Astrocyte of the cerebellum (primary cell): Measurements from ENCODE around the gene UBE3D.
A peak's percentile ranks its signal among the peaks of the same experiment; 100 is the strongest.

ENCODE experiments used
- DNase-seq: peaks from one replicate; pipeline ENCODE4 v3.0.0-alpha.2; 2011; ENCODE audit warnings: low read depth
- H3K4me3 ChIP-seq: 2 replicates; pipeline ENCODE4 v1.5.1; 2011; ENCODE audit warnings: mild to moderate bottlenecking, low read depth, low read length, moderate library complexity
- in situ Hi-C: cut with HindIII; loops from 2 replicates; pipeline ENCODE4 v1.10.0; 2017; ENCODE audit warnings: low sequenced_read_pairs
- TF ChIP-seq, protein P1 (sequence below): IDR thresholded peaks from 2 replicates; pipeline ENCODE4 v1.5.1; 2012; ENCODE audit warnings: low read length, low read depth, moderate library complexity, mild to moderate bottlenecking; ENCODE audit errors: missing control alignments

UBE3D gene

DNA sequence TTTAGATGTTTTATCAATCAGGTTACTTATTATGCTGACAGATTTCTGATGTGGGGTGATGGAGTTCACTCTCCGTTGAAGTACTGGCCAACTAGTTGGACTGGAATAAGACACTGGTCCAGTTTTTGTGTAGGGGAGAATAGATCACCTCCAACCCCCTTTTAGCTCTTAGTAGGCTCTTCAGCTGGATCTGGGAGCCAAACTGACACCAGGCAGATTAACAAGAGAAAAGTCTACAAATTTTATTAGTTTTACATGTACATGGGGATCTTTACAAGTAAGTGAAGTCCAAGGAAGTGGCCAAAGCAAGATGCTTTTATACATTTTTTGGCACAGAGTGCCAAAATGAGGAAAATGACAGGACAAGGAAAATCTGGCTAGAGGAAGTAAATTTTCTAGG lies 107.1 kb downstream of the UBE3D start:
- TF ChIP-seq, protein P1, sequence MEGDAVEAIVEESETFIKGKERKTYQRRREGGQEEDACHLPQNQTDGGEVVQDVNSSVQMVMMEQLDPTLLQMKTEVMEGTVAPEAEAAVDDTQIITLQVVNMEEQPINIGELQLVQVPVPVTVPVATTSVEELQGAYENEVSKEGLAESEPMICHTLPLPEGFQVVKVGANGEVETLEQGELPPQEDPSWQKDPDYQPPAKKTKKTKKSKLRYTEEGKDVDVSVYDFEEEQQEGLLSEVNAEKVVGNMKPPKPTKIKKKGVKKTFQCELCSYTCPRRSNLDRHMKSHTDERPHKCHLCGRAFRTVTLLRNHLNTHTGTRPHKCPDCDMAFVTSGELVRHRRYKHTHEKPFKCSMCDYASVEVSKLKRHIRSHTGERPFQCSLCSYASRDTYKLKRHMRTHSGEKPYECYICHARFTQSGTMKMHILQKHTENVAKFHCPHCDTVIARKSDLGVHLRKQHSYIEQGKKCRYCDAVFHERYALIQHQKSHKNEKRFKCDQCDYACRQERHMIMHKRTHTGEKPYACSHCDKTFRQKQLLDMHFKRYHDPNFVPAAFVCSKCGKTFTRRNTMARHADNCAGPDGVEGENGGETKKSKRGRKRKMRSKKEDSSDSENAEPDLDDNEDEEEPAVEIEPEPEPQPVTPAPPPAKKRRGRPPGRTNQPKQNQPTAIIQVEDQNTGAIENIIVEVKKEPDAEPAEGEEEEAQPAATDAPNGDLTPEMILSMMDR, result no peak
- no peak for DNase-seq
- no peak overlapping the region for H3K4me3 ChIP-seq
- in situ Hi-C loops, result no loop called here

DNA sequence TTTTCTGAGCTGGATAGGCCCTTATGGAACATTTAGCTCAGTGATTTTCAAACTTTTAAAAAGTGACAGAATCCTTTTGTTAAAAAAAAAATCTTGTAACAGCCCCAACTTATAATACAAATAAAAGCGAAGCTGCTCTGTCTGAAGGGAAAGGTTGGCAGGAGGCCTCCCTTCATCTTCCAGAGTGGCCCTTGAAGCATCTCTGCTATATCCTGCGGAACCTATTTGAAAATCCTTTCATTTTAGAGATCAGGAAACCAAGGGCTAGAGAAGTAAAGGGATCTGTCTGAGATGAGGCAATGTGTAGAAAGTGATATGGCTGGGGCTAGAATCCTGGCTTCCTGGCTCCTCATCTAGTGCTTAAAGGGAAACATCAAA lies 107.8 kb downstream of the UBE3D start:
- TF ChIP-seq, protein P1, result no peak
- no peak for DNase-seq
- H3K4me3 ChIP-seq, result no peak overlapping the region
- in situ Hi-C loops, result no loop called here

- in situ Hi-C loops, result no loop called here
- TF ChIP-seq, protein P1, result no peak
- DNase-seq, result no peak
- no peak overlapping the region for H3K4me3 ChIP-seq
Measured at GRCh38 chr6:82957171-82957867, 108.3 kb downstream of the UBE3D start.

DNA sequence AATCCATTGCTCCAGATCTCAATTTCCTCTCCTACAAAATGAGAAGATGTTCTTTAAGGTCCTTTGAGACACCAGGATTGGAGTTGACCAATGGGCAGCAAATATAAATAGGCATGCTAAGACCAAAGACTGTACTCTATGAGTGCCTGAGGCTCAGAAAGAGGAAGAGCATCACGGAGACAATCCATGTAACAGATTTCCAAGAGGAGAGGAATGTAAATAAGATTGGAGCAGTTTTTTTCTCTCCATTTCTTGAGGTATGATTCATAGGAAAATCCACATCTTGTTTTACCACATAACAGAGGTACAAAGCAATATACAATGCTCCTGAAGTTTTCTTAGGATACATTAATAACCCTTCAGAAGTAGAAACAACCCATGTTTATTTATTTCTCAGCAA lies 109.8 kb downstream of the UBE3D start:
- no peak overlapping the region for H3K4me3 ChIP-seq
- in situ Hi-C loops, result no loop called here
- DNase-seq, result peak; percentile 39
- TF ChIP-seq, protein P1, result no peak

- in situ Hi-C loops, result no loop called here
- H3K4me3 ChIP-seq, result no peak overlapping the region
- TF ChIP-seq, protein P1, result no peak
- peak; percentile 31 for DNase-seq
Measured at GRCh38 chr6:82954937-82955577, 110.6 kb downstream of the UBE3D start.

DNA sequence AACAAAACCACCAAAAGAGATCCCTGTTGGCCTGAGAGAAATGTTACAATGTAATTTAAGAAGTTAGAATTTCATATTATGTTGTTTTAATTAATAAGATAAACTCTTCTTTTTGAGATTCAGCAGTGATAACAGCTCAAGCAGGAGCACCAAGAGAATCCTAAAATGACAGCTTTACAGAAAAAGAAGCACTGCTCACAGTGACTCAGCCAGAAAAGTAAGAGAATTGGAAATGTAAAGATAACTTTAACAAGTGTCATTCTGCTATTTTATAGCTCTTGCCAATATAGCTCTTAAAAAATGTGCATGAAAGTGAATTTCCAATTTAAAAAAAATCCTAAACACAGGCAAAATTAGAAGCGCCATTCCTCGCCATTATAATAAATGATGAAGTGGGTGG lies 111.3 kb downstream of the UBE3D start:
- in situ Hi-C loops, result no loop called here
- TF ChIP-seq, protein P1, result no peak
- no peak for DNase-seq
- no peak overlapping the region for H3K4me3 ChIP-seq
